WTC11 (cell line): ENCODE results near the gene PEX7. TPM values are rescaled to one million over a fixed set of nuclear protein-coding genes. Genes with fewer than 3 reads are reported as not detected.

Experiments used
- ATF1 ChIP-seq: sonication (generic); formaldehyde crosslinking; IDR thresholded peaks from 2 replicates; pipeline ENCODE4 v1.8.1; 2023; ENCODE audit warnings: mild to moderate bottlenecking, moderate library complexity, missing genetic modification reagents
- KAT7 ChIP-seq: sonication (generic); formaldehyde crosslinking; IDR thresholded peaks from 2 replicates; pipeline ENCODE4 v1.8.1; 2023; ENCODE audit warnings: missing genetic modification reagents, mild to moderate bottlenecking, borderline replicate concordance
- NFYB ChIP-seq: sonication (generic); formaldehyde crosslinking; conservative IDR thresholded peaks from 2 replicates; pipeline ENCODE4 v1.8.0; 2022; ENCODE audit warnings: low read depth, missing genetic modification reagents
- OVOL2 ChIP-seq: fragments of 250-450 bp; sonication (Bioruptor Pico); IDR thresholded peaks from 2 replicates; pipeline ENCODE4 v1.9.0; 2021; ENCODE audit warnings: mild to moderate bottlenecking, borderline replicate concordance
- SOX15 ChIP-seq: fragments of 250-450 bp; sonication (Bioruptor Pico); IDR thresholded peaks from 2 replicates; pipeline ENCODE4 v1.9.0; 2021; ENCODE audit warnings: mild to moderate bottlenecking
- ZBTB21 ChIP-seq: sonication (generic); formaldehyde crosslinking; IDR thresholded peaks from 2 replicates; pipeline ENCODE4 v1.8.1; 2023; ENCODE audit warnings: mild to moderate bottlenecking, missing genetic modification reagents, borderline replicate concordance
- ZNF138 ChIP-seq: sonication (generic); formaldehyde crosslinking; conservative IDR thresholded peaks from 2 replicates; pipeline ENCODE4 v1.8.1; 2022; ENCODE audit warnings: mild to moderate bottlenecking, moderate library complexity, missing genetic modification reagents
- ZNF263 ChIP-seq: sonication (generic); formaldehyde crosslinking; IDR thresholded peaks from 2 replicates; pipeline ENCODE4 v1.8.1; 2022; ENCODE audit warnings: low read depth, mild to moderate bottlenecking, moderate library complexity, missing genetic modification reagents
- ZNF423 ChIP-seq: fragments of 250-450 bp; sonication (Bioruptor Pico); IDR thresholded peaks from 2 replicates; pipeline ENCODE4 v2.1.2; 2022; ENCODE audit warnings: mild to moderate bottlenecking, moderate library complexity
- total RNA-seq: library from RNA; stranded (reverse); gene quantifications from 3 replicates; pipeline ENCODE4 v1.2.3, GENCODE V29; 2021
- TF ChIP-seq, protein P1 (sequence below): sonication (generic); formaldehyde crosslinking; IDR thresholded peaks from 2 replicates; pipeline ENCODE4 v1.8.0; 2022; ENCODE audit warnings: mild to moderate bottlenecking, missing genetic modification reagents
- TF ChIP-seq, protein P2 (sequence below): sonication (generic); formaldehyde crosslinking; IDR thresholded peaks from 2 replicates; pipeline ENCODE4 v1.8.0; 2023; ENCODE audit warnings: mild to moderate bottlenecking, missing genetic modification reagents
- TF ChIP-seq, protein P3 (sequence below): sonication (generic); formaldehyde crosslinking; IDR thresholded peaks from 2 replicates; pipeline ENCODE4 v1.8.0; 2022; ENCODE audit warnings: mild to moderate bottlenecking, missing genetic modification reagents
- TF ChIP-seq, protein P4 (sequence below): sonication (generic); formaldehyde crosslinking; IDR thresholded peaks from 2 replicates; pipeline ENCODE4 v1.8.0; 2023; ENCODE audit warnings: missing genetic modification reagents, mild to moderate bottlenecking, borderline replicate concordance
- TF ChIP-seq, protein P5 (sequence below): fragments of 250-450 bp; sonication (Bioruptor Pico); IDR thresholded peaks from 2 replicates; pipeline ENCODE4 v1.9.0; 2021; ENCODE audit warnings: mild to moderate bottlenecking
- TF ChIP-seq, protein P6 (sequence below): fragments of 250-450 bp; sonication (Bioruptor Pico); IDR thresholded peaks from 2 replicates; pipeline ENCODE4 v2.1.2; 2022; ENCODE audit warnings: mild to moderate bottlenecking, moderate library complexity

Gene PEX7
- total RNA-seq, 1 experiment from 2014 or later = 9.8 TPM

DNA sequence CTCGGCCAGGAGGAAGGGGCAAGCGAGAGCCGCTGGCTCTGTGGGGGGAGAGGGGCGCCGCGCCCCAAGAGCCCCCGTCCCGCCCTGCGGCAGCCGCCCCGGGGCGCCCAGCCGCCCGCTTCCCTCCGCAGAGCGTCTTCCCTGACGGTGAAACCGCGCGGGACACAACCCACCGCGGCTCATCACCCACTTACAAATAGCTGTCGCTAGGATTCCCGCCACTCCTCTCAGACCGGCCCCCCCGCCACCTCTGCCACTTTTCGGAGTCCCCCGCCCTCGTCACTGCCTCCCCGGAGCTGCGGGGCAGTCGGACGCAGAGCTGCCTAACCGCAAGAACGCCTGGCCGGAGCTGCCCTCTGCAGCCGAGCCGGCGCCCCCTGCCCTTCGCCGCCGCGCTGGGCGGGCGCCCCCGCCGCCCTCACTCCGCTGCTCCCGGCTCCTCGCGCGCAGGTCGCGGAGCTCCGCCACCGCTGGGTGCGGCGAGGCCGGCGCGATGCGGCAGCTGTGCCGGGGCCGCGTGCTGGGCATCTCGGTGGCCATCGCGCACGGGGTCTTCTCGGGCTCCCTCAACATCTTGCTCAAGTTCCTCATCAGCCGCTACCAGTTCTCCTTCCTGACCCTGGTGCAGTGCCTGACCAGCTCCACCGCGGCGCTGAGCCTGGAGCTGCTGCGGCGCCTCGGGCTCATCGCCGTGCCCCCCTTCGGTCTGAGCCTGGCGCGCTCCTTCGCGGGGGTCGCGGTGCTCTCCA, 99.7 kb downstream of the PEX7 start, which contains the start of gene SLC35D3 (continued):
- TF ChIP-seq ATF1 (CRISPR knock-in tag) (peak; percentile 49; the same call in 1 of the 2 replicates), SOX15 (CRISPR knock-in tag) (no peak), ZNF263 (CRISPR knock-in tag) (no peak), KAT7 (CRISPR knock-in tag) (no peak), NFYB (CRISPR knock-in tag) (no peak), OVOL2 (CRISPR knock-in tag) (no peak), ZNF423 (CRISPR knock-in tag) (0 out of 2 replicates have a peak, but pooled peaks have one; percentile 31), ZNF138 (CRISPR knock-in tag) (no peak), ZBTB21 (CRISPR knock-in tag) (peak; percentile 46; the same call in 1 of the 2 replicates)
- TF ChIP-seq, protein P1, sequence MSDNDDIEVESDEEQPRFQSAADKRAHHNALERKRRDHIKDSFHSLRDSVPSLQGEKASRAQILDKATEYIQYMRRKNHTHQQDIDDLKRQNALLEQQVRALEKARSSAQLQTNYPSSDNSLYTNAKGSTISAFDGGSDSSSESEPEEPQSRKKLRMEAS (CRISPR knock-in tag) = no peak
- TF ChIP-seq, protein P2, sequence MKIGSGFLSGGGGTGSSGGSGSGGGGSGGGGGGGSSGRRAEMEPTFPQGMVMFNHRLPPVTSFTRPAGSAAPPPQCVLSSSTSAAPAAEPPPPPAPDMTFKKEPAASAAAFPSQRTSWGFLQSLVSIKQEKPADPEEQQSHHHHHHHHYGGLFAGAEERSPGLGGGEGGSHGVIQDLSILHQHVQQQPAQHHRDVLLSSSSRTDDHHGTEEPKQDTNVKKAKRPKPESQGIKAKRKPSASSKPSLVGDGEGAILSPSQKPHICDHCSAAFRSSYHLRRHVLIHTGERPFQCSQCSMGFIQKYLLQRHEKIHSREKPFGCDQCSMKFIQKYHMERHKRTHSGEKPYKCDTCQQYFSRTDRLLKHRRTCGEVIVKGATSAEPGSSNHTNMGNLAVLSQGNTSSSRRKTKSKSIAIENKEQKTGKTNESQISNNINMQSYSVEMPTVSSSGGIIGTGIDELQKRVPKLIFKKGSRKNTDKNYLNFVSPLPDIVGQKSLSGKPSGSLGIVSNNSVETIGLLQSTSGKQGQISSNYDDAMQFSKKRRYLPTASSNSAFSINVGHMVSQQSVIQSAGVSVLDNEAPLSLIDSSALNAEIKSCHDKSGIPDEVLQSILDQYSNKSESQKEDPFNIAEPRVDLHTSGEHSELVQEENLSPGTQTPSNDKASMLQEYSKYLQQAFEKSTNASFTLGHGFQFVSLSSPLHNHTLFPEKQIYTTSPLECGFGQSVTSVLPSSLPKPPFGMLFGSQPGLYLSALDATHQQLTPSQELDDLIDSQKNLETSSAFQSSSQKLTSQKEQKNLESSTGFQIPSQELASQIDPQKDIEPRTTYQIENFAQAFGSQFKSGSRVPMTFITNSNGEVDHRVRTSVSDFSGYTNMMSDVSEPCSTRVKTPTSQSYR (CRISPR knock-in tag) = no peak
- TF ChIP-seq, protein P3, sequence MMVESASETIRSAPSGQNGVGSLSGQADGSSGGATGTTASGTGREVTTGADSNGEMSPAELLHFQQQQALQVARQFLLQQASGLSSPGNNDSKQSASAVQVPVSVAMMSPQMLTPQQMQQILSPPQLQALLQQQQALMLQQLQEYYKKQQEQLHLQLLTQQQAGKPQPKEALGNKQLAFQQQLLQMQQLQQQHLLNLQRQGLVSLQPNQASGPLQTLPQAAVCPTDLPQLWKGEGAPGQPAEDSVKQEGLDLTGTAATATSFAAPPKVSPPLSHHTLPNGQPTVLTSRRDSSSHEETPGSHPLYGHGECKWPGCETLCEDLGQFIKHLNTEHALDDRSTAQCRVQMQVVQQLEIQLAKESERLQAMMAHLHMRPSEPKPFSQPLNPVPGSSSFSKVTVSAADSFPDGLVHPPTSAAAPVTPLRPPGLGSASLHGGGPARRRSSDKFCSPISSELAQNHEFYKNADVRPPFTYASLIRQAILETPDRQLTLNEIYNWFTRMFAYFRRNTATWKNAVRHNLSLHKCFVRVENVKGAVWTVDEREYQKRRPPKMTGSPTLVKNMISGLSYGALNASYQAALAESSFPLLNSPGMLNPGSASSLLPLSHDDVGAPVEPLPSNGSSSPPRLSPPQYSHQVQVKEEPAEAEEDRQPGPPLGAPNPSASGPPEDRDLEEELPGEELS (CRISPR knock-in tag) = no peak; the same call in 1 of the 2 replicates
- TF ChIP-seq, protein P4, sequence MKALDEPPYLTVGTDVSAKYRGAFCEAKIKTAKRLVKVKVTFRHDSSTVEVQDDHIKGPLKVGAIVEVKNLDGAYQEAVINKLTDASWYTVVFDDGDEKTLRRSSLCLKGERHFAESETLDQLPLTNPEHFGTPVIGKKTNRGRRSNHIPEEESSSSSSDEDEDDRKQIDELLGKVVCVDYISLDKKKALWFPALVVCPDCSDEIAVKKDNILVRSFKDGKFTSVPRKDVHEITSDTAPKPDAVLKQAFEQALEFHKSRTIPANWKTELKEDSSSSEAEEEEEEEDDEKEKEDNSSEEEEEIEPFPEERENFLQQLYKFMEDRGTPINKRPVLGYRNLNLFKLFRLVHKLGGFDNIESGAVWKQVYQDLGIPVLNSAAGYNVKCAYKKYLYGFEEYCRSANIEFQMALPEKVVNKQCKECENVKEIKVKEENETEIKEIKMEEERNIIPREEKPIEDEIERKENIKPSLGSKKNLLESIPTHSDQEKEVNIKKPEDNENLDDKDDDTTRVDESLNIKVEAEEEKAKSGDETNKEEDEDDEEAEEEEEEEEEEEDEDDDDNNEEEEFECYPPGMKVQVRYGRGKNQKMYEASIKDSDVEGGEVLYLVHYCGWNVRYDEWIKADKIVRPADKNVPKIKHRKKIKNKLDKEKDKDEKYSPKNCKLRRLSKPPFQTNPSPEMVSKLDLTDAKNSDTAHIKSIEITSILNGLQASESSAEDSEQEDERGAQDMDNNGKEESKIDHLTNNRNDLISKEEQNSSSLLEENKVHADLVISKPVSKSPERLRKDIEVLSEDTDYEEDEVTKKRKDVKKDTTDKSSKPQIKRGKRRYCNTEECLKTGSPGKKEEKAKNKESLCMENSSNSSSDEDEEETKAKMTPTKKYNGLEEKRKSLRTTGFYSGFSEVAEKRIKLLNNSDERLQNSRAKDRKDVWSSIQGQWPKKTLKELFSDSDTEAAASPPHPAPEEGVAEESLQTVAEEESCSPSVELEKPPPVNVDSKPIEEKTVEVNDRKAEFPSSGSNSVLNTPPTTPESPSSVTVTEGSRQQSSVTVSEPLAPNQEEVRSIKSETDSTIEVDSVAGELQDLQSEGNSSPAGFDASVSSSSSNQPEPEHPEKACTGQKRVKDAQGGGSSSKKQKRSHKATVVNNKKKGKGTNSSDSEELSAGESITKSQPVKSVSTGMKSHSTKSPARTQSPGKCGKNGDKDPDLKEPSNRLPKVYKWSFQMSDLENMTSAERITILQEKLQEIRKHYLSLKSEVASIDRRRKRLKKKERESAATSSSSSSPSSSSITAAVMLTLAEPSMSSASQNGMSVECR (CRISPR knock-in tag) = no peak; the same call in 1 of the 2 replicates
- TF ChIP-seq, protein P5, sequence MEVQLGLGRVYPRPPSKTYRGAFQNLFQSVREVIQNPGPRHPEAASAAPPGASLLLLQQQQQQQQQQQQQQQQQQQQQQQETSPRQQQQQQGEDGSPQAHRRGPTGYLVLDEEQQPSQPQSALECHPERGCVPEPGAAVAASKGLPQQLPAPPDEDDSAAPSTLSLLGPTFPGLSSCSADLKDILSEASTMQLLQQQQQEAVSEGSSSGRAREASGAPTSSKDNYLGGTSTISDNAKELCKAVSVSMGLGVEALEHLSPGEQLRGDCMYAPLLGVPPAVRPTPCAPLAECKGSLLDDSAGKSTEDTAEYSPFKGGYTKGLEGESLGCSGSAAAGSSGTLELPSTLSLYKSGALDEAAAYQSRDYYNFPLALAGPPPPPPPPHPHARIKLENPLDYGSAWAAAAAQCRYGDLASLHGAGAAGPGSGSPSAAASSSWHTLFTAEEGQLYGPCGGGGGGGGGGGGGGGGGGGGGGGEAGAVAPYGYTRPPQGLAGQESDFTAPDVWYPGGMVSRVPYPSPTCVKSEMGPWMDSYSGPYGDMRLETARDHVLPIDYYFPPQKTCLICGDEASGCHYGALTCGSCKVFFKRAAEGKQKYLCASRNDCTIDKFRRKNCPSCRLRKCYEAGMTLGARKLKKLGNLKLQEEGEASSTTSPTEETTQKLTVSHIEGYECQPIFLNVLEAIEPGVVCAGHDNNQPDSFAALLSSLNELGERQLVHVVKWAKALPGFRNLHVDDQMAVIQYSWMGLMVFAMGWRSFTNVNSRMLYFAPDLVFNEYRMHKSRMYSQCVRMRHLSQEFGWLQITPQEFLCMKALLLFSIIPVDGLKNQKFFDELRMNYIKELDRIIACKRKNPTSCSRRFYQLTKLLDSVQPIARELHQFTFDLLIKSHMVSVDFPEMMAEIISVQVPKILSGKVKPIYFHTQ = no peak
- TF ChIP-seq, protein P6, sequence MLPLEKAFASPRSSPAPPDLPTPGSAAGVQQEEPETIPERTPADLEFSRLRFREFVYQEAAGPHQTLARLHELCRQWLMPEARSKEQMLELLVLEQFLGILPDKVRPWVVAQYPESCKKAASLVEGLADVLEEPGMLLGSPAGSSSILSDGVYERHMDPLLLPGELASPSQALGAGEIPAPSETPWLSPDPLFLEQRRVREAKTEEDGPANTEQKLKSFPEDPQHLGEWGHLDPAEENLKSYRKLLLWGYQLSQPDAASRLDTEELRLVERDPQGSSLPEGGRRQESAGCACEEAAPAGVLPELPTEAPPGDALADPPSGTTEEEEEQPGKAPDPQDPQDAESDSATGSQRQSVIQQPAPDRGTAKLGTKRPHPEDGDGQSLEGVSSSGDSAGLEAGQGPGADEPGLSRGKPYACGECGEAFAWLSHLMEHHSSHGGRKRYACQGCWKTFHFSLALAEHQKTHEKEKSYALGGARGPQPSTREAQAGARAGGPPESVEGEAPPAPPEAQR (CRISPR knock-in tag) = no peak
